NB4 (cell line): ENCODE data around the gene REPIN1.
"Not testable (repeated sequence)": the region's sequence is repeated elsewhere in the genome, so short reads cannot be mapped to it uniquely, and the experiment has no call there.

Experiments used
- DNase-seq: peaks from one replicate; pipeline ENCODE4 v3.0.0; 2010; ENCODE audit warnings: low read depth
- H3K4me3 ChIP-seq: one replicate; pipeline ENCODE4 v1.5.1; 2011; ENCODE audit warnings: mild to moderate bottlenecking, low read depth, low read length, moderate library complexity
- CTCF ChIP-seq: IDR thresholded peaks from one replicate; pipeline ENCODE4 v1.5.1; 2012; ENCODE audit warnings: low read depth, low read length
- MAX ChIP-seq: IDR thresholded peaks from 2 replicates; pipeline ENCODE4 v1.6.1; 2011; ENCODE audit warnings: low read depth, low read length
- MYC ChIP-seq: IDR thresholded peaks from 2 replicates; pipeline ENCODE4 v1.6.1; 2011; ENCODE audit warnings: low read depth, low read length
- POLR2A ChIP-seq: IDR thresholded peaks from 2 replicates; pipeline ENCODE4 v1.6.1; 2011; ENCODE audit warnings: mild to moderate bottlenecking; ENCODE audit not compliant: insufficient read length; ENCODE audit errors: extremely low read depth

The REPIN1 gene

GRCh38 chr7:150382844-150383225, 14.2 kb downstream of the REPIN1 start:
- no peak for DNase-seq
- H3K4me3 ChIP-seq, result no peak overlapping the region

GRCh38 chr7:150383710-150384397, 15.2 kb downstream of the REPIN1 start:
- TF ChIP-seq MYC (no peak), POLR2A (no peak), CTCF (no peak), MAX (no peak)
- peak; percentile 74 for DNase-seq
- peak overlapping the region; percentile 4 for H3K4me3 ChIP-seq

More at GRCh38 chr7:150382844-150383225, 14.2 kb downstream of the REPIN1 start:
- no peak for TF ChIP-seq POLR2A

GRCh38 chr7:150384406-150385301, 16.0 kb downstream of the REPIN1 start:
- DNase-seq, result peak; percentile 86
- TF ChIP-seq CTCF, result no peak
- peak; percentile 24; the same call in 1 of the 2 replicates for TF ChIP-seq MYC
- no peak for TF ChIP-seq POLR2A
- H3K4me3 ChIP-seq, result peak overlapping the region; percentile 40

- peak overlapping the region; percentile 40 for H3K4me3 ChIP-seq
- DNase-seq, result peak; percentile 86
- TF ChIP-seq MYC (no peak), CTCF (no peak), MAX (no peak), POLR2A (no peak)
These were observed 16.7 kb downstream of the REPIN1 start for GRCh38 chr7:150385302-150385723.

GRCh38 chr7:150385884-150386283, 17.3 kb downstream of the REPIN1 start:
- DNase-seq, result not testable (repeated sequence)
- H3K4me3 ChIP-seq, result peak overlapping the region; percentile 40

GRCh38 chr7:150388306-150388705, 19.7 kb downstream of the REPIN1 start:
- TF ChIP-seq POLR2A (no peak), MAX (no peak), CTCF (no peak)
- peak overlapping the region; percentile 16 for H3K4me3 ChIP-seq
- no peak for DNase-seq
